Inflammatory macrophage (primary cell): ENCODE data around the gene PCDHAC2.

ENCODE experiments used
- DNase-seq, 2 donors: peaks; one replicate each; pipeline ENCODE4 v3.0.0-alpha.2; 2020 to 2022

PCDHAC2 gene

GRCh38 chr5:140986117-140986521 is 19.8 kb downstream of the PCDHAC2 start:
- DNase-seq, result no peak

DNA sequence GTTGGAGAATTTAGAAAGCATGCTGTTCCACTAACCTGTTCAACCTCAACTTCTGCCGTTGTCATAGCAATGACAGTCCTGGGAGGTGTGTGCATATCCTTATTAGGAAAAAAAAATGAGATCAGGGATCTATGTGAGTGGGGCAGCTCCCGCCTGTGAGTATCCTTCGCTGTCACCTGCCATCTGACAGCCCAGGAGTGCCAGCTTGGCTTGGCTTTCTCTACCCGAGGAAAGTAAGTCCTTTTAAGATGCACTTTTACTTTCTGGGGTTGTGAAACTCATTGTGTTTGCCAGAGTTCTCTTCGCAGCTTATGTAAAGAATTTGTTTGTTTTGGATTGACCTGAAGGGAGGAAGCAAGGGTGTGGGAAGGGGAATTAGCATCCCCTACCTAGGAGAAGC is 21.8 kb downstream of the PCDHAC2 start:
- no peak for DNase-seq

DNA sequence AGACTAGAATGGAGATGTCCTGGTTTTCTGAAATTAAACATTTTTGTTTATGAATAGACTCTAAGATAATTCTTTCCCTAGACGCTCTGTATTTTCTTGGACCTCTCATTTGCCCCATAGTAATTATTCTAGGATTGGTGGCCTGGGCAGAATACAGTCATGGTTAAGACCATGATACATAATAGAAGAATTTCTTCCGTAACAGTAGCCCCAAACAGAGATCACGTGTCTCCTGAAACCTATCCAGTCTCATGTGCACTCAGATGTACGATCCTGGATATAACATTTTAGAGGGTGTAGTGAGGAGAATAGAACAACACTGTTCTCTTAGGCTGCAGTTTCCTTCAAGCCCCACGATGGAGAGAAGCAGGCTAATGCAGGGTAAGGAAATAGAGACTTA is 22.3 kb downstream of the PCDHAC2 start:
- no peak for DNase-seq

GRCh38 chr5:140989254-140990020 is 23.2 kb downstream of the PCDHAC2 start:
- no peak for DNase-seq

DNA sequence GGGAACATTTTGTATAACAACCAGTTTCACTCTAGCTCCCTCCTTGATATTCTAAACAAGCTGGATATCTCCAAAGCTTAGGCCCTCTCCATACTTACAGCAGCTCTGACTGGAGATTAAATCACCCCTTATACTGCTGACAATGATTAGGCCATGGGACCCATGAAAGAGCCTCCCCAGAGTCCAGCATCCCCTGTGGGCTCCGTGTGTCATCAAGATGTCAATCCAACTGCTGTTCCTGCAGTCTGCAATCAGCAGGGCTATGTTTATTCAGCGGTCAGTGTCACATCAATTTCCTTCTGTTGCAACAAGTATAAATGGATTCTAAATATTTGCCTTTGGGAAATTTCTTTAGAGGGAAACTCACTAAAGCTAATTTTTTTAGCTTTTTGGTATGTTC is 26.6 kb downstream of the PCDHAC2 start:
- DNase-seq, result no peak

GRCh38 chr5:140996060-140996459 is 29.8 kb downstream of the PCDHAC2 start:
- no peak for DNase-seq

DNA sequence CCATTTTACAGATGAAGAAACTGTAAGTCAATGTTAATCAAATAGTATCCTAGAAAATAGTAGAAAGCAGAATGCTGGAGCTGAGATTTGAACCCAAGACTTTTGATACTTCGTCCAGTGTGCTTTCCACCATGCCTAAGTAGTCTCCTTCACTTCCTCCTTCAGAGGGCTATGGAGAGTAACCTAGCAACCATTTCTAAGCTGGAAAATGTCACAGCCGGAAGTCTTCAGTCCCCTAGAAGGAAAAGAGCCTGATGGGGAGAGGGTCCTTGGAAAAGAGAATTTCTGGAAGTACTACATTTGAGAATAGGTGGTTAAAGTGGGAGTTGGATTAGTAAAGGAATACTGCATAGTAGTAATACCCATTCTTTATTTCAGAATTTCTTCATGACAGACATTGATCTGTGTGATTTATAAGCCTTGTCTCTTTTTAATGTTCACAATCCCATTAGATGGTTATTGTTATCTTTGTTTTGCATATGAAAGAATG is 32.7 kb downstream of the PCDHAC2 start:
- DNase-seq, result no peak

DNA sequence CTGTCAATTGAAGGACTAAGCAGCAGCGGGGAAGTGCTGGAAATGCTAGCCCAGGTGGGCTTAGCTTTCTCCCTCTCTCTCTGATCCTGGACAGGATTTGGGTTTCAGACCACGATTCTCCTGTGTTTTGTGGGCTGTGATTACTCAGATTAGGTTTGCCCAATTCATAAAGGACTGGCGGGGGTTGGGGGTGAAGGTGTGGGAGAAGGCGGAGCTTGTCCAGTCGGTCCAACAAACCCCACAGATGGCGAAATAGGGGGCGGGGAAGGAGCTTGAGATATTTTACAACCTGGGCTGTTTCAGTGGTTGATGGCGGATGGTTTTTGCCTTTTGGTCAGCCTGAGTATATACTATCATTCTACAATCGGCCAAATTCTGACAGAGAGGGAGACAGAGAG is 35.2 kb downstream of the PCDHAC2 start:
- no peak for DNase-seq

DNA sequence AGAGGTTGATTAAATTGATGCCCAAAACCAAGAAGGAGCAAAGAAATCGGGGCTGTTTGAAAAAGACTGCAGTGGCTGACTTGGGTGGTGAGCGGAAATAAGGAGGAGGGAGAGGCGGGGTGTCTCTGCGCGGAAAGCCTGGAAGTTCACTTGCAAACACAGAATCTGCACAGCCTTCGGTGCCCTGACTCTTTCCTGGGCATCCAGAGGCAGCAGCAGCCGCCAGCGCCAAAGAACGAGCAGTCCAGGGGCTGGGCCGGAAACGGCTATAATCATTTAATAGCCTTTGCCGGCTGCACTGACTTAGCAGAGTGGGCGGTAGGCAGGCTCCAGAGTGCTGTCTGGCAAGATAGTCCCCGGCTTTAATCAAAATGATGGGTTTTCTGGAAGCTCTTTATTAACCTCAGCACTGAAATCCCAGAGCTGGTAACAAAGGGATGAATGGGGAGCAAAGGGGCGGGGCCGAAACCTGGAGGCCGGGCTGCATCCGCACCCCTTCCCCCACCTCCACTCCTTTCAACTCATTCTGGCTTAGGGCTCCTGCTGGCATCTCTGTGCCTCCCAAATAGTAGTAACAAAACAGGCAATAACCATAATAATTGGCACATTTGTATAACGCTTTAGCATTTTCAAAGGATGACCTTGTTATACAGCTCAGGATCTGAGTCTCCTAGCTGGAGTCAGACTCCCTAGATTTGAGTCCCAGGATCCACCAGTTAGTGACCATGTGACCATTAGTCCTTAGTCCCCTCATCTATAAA is 35.7 kb downstream of the PCDHAC2 start:
- no peak for DNase-seq

GRCh38 chr5:141002605-141002965 is 36.3 kb downstream of the PCDHAC2 start:
- DNase-seq, result no peak

- DNase-seq, result no peak
Measured at GRCh38 chr5:141003031-141003430, 36.8 kb downstream of the PCDHAC2 start.

GRCh38 chr5:141003791-141004611 is 37.7 kb downstream of the PCDHAC2 start:
- no peak for DNase-seq

- no peak for DNase-seq
Measured at GRCh38 chr5:141007791-141008190, 41.5 kb downstream of the PCDHAC2 start.

DNA sequence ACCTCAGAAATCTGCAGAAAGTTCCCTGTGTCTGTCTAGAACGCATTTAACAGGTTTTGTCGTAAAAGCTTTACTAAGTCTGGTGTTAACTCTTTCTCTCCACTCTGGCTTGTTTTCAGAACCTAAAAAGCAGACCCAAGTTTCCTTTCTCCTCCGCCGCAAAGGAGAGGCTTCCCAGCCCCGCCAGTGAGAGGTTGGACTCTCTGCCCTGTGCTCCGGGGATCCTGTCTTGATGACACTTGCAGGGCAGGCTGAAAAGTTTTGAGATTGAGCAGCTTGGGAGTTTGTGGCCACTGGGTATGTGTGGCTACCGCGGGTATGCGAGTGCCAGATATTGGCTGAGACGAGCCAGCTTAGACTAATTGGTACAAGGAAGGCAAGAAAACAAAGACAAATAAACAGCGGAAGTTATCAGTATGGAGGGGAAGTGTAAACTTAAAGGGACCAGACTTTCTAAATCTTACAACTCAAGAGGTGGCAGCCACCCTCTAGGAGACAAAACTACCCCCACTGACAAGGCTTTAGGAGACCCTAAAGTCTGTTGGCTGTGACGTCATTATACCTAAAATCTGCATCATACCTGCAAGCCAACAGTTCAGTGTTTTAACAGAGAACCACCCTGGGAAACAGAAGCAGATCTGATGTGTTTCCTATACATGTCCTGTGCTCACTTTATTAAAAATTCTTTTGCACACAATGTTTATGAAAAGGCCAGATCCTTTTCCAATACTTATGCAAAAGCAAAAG is 43.9 kb downstream of the PCDHAC2 start:
- no peak for DNase-seq

DNA sequence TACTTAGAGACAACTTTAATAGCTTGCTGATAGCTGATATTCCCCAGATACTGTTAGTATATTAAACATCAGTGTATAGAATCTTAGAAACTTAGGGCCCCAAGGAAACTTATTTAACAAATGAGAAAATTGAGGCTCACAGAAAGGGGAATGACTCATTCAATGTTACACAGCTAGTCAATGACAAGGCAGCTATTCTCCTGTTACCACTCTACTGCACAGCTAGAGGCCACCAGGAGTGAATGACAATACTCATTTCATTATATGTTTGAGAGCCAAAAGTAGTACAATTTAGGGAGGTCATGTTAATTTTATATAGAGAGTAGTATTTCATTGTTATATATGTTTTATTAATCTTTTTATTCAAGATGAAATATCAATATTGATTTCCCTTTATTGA is 51.7 kb downstream of the PCDHAC2 start:
- no peak for DNase-seq
